Activated B cell treated with CpG ODN at 0.5 μM for 24 hours (primary cell): ENCODE data around the gene RAVER2. TPM values are rescaled to one million over a fixed set of nuclear protein-coding genes. Genes with fewer than 3 reads are reported as not detected.

Experiments used
- ATAC-seq: fragments of 200-7000 bp; cut with Tn5 transposase; one replicate; pipeline ENCODE4 v1.10.0; 2021; ENCODE audit warnings: low read depth, mild to moderate bottlenecking, moderate library complexity
- CTCF ChIA-PET: fragments of 350-600 bp; sonication (Branson Sonifier 250); formaldehyde crosslinking; loops from one replicate; lab custom pipeline; 2021; ENCODE audit warnings: antibody characterized with exemption; lab: Charles Lee
- POLR2A ChIA-PET: fragments of 350-600 bp; sonication (Branson Sonifier 250); formaldehyde crosslinking; loops from one replicate; lab custom pipeline; 2021; ENCODE audit warnings: antibody characterized with exemption; lab: Charles Lee
- DNase-seq: peaks from one replicate; pipeline ENCODE4 v3.0.0; 2022
- H3K27ac Mint-ChIP-seq: one replicate; pipeline ENCODE4 v1.8.0; 2020; ENCODE audit warnings: mixed read lengths
- H3K27me3 Mint-ChIP-seq: one replicate; pipeline ENCODE4 v1.8.0; 2021; ENCODE audit warnings: mixed read lengths
- H3K36me3 Mint-ChIP-seq: one replicate; pipeline ENCODE4 v1.8.0; 2021; ENCODE audit warnings: low read depth, mixed read lengths
- H3K4me1 Mint-ChIP-seq: one replicate; pipeline ENCODE4 v1.8.0; 2021; ENCODE audit warnings: mixed read lengths
- H3K4me3 Mint-ChIP-seq: one replicate; pipeline ENCODE4 v1.8.0; 2020; ENCODE audit warnings: mild to moderate bottlenecking, mixed read lengths
- H3K9me3 Mint-ChIP-seq: one replicate; pipeline ENCODE4 v1.8.0; 2020; ENCODE audit warnings: mixed read lengths
- CTCF ChIP-seq: fragments of 200-600 bp; IDR thresholded peaks from one replicate; pipeline ENCODE4 v1.8.0; 2022; ENCODE audit warnings: antibody characterized with exemption, mild to moderate bottlenecking
- intact Hi-C: fragments of 100-400 bp; cut with micrococcal nuclease; formaldehyde crosslinking; loops from one replicate; pipeline ENCODE4 v1.15.1; 2024
- total RNA-seq: library from RNA; stranded (reverse); gene quantifications from 2 replicates; pipeline ENCODE4 v1.2.3, GENCODE V29; 2022

The RAVER2 gene
- total RNA-seq, 1 donor from 2014 or later = 1.2 TPM

GRCh38 chr1:64865105-64865757 lies 120.4 kb downstream of the RAVER2 start:
- intact Hi-C loops = loop anchor here (2.0 to 10.0 kb wide), 2 partner anchors 18 to 560 kb away; partner anchors contain the start of genes LEPR and LEPROT
- POLR2A ChIA-PET = interaction anchor here (0.9 to 3.0 kb wide), 5 partner anchors 22 to 203 kb away, joined by 3 to 24 read pairs (median 5); partner anchors contain the start of gene JAK1
- Mint-ChIP-seq H3K36me3 (peaks cover 74% of the 10 kb centered on the region), H3K4me3 (peak overlapping the region; percentile 69), H3K4me1 (peaks cover 71% of the 10 kb centered on the region), H3K27ac (peak overlapping the region; percentile 89), H3K27me3 (no peaks in the 10 kb centered on the region), H3K9me3 (no peaks in the 10 kb centered on the region)
- CTCF ChIA-PET = interaction anchor here (3.4 kb wide), 1 partner anchor 176 kb away, joined by 16 read pairs; no protein-coding TSS in a partner anchor
- no peak for TF ChIP-seq CTCF
- DNase-seq (no peak), ATAC-seq (no peak)

- peaks cover 62% of the 10 kb centered on the region for H3K4me1 Mint-ChIP-seq
These were observed 121.8 kb downstream of the RAVER2 start for GRCh38 chr1:64866689-64867088.

GRCh38 chr1:64867266-64867665 lies 122.4 kb downstream of the RAVER2 start:
- intact Hi-C loops = loop anchor here (10.0 kb wide), 1 partner anchor 558 kb away; the partner anchor contains the start of genes LEPR and LEPROT
- Mint-ChIP-seq H3K27ac (no peak overlapping the region), H3K9me3 (no peaks in the 10 kb centered on the region), H3K4me3 (no peak overlapping the region), H3K36me3 (peaks cover 79% of the 10 kb centered on the region), H3K4me1 (peaks cover 56% of the 10 kb centered on the region), H3K27me3 (no peaks in the 10 kb centered on the region)
- DNase-seq (no peak), ATAC-seq (no peak)
- ChIA-PET CTCF (no interaction called here), POLR2A (interaction anchor here (1.1 kb wide), 1 partner anchor 99 kb away, joined by 5 read pairs; the partner anchor contains the start of gene JAK1)
- no peak for TF ChIP-seq CTCF

More at GRCh38 chr1:64866689-64867088, 121.8 kb downstream of the RAVER2 start:
- Mint-ChIP-seq H3K27me3 (no peaks in the 10 kb centered on the region), H3K9me3 (no peaks in the 10 kb centered on the region), H3K36me3 (peaks cover 76% of the 10 kb centered on the region), H3K27ac (no peak overlapping the region), H3K4me3 (no peak overlapping the region)
- DNase-seq (no peak), ATAC-seq (no peak)
- CTCF ChIA-PET = interaction anchor here (0.8 kb wide), 1 partner anchor 209 kb away, joined by 3 read pairs; no protein-coding TSS in a partner anchor
- POLR2A ChIA-PET = no interaction called here
- TF ChIP-seq CTCF = no peak
- intact Hi-C loops = loop anchor here (10.0 kb wide), 1 partner anchor 558 kb away; the partner anchor contains the start of genes LEPR and LEPROT

DNA sequence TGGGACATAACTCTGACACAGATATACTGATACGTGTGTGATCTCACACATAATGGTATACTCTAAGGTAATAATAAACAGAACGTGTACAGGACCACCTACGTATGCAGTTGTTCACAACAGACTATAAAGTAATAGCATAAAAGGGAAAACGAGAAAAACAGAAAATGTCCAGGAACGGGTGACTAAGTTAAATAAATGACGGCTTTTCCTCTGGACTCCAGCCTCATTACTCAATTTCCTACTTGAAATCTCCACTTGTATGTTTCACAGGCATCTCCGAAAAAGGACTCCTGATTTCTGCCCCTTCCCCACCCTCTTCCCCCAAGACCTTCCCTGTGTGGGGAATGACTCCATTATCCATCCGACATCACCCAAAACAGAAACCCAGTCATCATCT lies 126.4 kb downstream of the RAVER2 start:
- ATAC-seq = no peak
- no peak overlapping the region for H3K4me3 Mint-ChIP-seq

More for the DNA sequence above, 126.4 kb downstream of the RAVER2 start:
- intact Hi-C loops = no loop called here
- TF ChIP-seq CTCF = no peak
- no peak for DNase-seq
- H3K9me3 Mint-ChIP-seq = no peaks in the 10 kb centered on the region
- peaks cover 88% of the 10 kb centered on the region for H3K36me3 Mint-ChIP-seq
- POLR2A ChIA-PET = no interaction called here
- peaks cover 24% of the 10 kb centered on the region for H3K4me1 Mint-ChIP-seq
- CTCF ChIA-PET = no interaction called here
- H3K27ac Mint-ChIP-seq = peak overlapping the region; percentile 27
- H3K27me3 Mint-ChIP-seq = no peaks in the 10 kb centered on the region
